Stromal cell of bone marrow (primary cell): ENCODE measurements around the gene TNRC6C.

ENCODE experiments used
- DNase-seq: peaks from one replicate; pipeline ENCODE4 v3.0.0-alpha.2; 2012; ENCODE audit warnings: low read depth

Gene TNRC6C

DNA sequence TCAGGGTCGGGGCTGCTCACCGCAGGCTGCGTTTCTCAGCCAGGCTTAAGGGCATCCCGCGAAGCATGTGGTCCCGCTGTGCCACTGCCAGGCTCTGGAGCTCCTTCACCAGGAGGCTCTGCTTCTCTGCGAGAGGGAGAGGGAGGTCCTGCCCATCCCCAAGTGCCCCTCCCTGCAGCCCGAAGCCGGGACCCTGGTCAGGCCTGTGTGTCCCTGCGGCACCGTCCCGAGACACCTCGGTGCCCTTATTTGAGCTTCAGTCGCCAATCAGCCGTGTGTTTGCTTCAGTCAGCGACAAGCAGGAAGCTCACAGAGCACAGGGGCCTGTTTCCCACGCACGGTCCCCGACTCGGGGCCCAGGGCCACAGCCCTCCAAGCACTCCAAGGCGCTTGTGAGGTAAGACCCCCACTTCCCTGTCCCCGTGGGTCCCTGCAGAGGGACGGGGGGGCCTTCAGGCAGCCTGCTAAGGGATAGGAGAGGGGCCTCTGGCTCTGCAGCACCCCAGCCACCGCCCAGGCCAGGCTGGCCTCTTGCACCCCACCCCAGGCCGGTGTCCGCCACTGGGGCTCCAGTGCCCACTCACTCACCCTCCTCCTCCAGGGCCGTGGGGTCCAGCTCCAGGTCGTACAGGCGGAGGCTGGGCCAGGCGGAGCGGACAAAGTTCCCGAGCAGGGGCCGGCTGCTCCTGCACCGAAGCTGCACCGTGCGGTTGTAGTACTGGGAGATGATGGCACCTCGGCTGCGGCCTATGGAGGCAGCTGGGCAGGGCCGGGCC lies 166.8 kb downstream of the TNRC6C start:
- no peak for DNase-seq

DNA sequence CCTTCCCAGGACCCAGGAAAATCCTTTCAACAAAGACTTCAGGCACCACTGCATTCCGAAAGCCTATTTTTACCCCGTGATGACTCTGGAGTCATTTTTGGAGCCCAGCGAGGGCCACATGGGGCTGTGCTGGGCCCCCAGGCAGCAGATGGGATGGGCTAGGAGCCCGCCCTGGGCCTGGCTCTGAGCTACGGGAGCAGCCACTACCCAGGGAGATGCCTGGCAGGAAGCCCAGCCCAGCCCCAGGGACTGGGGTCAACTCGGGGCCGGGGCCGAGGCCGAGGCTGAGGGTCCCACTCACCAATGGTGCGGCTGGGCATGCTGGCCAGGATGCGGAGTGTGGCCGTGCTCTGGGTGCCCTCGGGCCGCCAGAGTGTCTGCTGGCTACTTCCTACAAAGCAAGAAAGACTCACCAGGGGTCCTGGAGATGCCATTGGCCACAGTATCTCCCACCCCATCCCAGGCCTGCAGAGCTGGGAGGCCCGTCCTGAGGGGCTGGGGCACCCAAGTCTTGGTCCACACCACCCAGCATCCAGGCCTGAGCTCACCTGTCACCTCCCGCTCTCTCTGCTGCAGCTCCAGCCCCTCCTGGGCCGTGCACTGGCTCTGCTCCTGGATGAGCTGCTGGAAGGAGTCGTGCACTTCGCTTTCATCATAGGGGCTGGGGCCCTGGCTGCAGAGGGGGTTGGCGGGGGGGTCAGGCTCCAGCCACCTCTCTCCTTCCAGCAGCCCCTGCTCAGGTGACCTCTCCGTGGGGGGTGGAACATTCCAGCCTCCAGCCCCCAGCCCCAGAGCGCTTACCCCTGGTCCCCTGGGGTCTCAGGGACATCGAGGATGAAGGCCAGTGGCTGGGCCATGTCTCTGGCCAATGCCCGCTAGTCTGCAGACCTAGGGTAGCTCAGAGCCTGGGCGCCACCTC lies 167.7 kb downstream of the TNRC6C start:
- no peak for DNase-seq

DNA sequence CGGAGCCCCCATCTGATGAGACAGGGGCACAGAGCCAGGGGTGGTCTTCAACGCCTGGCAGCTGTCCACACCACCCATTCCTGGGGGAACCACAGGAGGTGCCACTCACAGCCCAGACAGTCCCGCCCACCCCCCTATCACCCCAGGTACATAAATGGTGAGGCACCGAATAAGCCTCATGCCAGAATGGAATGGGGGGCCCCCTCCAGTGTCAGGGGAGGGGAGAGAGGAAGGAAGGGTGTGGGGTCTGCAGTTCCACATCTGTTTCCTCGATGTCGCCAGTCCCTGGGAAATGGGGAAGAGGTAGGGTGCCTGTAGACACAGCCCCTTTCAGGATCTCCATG lies 168.4 kb downstream of the TNRC6C start:
- no peak for DNase-seq

DNA sequence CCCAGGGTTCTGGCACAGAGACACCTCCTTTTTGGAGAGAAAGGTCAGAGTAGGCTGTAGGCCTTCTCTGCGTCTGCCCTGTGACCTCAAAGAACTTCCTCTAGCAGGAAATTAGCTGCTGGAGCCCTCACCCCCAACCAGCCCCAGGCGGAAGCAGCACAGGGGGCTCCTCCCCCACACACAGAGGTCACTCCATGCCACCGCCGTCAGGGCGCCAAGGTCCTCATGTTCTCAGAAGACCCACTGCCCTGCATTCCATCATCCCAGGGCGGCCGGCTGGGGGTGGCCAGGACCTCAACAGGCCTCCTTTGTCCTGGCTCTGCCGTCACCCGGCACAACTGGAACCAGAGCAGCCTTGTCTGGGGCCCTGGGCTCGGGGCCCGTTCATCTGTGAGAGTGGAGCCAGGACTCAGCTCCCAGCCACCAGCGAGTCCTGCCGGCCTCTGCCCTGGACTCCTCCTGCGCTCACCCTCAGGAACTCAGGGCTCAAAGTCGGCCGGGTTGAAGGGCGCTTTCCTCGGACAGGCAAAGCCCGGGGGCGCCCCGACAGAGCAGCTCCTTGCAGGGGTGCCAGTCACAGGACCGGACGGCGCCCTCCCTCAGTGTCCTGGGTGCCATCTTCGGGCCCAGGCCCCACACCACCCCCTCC lies 168.9 kb downstream of the TNRC6C start:
- DNase-seq, result no peak

DNA sequence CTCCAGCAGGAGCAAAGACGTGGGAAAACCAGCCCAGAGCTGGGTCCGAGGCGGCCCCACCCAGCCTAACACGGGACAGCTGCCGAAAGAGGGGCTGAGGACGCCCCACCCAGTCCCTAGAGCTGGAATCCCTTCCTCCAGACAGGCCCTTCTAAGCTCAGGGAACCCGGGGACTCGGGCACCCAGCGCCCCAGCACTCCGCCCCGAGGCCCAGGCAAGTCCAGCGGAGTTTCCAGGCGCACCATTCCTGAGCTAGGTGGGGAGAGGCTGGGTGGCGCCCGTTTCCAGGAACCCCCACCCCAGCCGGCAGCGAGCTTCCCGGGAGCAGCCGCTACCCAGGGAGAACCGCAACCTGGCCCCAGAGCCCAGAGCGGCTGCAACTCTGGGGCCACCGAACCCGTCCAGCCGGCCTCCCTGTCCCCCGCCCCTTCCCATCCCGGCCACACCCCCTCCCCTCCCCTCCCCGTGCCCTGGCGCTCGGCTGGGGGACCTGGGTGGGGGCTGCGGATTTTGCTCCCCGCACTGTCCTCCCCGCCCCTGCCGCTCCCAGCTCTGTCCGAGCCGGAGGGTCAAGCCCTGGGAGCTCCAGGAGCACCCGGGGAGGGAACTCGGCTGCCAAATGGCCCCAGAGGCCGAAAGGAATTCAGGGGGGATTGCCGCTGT lies 169.5 kb downstream of the TNRC6C start:
- DNase-seq, result no peak

DNA sequence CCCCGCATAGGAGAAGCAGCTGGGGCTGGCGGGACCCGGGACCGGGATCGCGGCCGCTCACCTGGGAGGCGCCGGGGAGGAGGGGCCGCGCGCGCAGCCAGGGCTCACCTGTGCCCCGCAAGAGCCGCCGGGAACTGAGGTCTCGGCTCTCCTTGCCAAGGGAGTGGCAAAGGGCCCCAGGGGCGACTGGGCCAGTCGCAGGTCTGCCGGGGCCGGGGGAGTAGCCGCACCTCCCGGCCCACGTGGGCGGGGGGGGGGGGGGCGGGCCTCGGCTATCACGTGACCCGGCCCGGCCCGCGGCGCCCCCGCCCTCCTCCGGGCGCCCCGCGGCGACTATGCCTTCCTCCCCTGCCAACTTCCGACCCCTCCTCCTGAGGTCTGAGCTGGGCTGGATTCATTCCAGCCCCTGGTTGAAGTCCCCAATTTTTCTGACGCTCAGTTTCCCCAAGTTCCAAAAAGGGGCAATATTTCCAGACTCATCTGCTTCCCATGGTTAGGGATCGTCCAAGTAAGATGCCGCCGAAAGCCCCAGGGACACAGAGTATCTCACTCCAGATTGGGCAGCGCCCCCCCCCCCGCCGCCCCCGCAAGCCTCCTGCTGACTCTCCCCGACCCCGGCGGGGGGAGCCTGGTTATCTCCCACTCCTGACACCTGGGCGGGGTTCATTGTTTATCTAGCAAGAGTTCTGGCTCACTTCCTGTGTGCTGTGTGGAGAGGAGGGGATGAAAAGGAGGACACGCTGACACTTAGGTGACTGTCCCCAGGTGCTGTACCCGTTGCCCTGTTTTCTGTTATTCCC lies 170.2 kb downstream of the TNRC6C start, which contains the start of gene TMC6:
Gene TMC6, minus strand, starts transcription at position 205 of the 800 bp plus-strand sequence. CDS start 1,923 bp downstream, outside the sequence.
- DNase-seq, result no peak

DNA sequence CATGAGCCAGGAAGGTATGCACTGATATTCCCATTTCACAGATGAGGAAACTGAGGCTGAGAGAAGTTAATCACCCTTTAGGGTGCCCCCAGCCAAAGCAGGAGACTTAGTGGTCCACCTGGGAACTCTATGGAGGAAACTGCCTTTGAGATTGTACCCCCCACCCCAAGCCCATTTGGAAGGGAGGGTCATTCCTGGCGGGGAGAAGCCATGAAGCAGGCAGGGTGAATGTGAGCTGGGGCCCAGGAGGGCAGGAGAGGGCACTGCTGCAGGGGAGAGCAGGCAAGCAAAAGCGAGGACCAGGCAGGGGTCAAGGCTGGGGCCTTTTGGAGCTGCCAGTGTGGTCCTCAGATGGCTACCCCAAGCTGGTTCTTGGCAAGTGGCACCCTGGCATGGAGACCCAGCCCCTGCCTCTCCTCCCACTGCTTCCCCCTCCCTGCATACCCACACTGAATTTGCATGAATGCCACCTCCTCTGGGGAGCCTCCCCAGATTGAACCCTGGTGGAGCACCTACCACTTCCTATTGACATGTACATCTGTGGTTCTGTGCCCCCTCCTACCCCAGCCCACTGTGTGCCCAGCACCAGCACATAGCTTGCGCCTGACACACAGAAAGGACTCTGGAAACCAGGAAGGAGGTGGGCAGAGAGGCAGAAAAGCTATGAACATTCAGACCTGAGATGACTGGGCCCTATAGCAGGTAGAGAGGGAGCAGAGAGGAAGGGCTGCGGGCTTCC lies 171.0 kb downstream of the TNRC6C start:
- DNase-seq, result no peak

DNA sequence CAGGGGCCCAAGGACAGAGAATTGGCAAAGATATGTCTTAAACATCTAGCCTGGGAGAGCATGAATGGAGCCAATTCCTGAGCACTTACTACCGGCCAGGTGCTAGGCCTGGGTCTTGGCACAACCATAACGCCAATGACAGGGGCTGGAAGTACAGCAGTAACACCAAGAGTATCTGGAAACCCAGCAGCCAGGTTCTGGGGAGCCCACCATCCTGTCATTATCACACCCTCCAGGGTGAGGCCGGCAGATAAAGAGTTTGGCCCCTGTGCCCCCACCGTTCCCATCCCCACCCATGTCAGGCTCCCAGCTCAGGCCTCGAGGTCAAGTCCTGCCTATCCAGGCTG lies 171.6 kb downstream of the TNRC6C start:
- DNase-seq, result no peak

DNA sequence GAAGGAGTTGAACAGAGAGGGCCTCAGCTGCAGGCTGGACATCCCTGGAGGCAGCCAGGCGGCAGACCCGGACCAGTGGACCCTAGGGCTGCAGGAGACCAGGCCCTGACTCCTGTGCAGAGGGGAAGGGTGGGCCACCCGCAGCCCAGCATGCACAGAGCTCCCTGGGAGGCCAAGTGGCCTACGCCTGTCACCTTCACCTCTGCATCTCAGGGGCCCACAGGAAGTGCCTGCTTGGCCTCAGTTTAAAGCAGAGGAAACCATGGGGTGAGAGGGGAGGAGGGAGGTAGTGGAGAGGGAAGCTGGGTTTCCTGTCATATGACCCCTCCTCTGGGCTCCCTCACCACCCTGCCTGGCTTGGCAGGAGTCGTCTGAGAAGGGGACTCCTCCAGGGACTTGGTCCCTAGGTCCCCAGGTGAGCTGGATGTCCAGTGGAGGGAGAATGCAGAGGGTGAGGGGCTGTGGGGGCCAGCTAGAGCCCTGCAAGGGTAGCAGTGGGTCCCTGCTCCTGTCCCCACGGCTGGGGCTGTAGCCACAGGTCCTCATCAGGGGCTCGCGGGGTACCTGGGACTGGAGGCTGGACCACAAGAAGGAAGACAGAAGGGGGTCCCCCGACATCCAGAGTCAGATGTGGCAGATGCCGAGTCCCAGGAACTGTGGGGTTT lies 172.1 kb downstream of the TNRC6C start, which contains the start of gene TMC8:
Gene TMC8, plus strand, starts transcription at position 335 of the 665 bp plus-strand sequence. CDS start 818 bp downstream, outside the sequence.
- DNase-seq, result no peak

DNA sequence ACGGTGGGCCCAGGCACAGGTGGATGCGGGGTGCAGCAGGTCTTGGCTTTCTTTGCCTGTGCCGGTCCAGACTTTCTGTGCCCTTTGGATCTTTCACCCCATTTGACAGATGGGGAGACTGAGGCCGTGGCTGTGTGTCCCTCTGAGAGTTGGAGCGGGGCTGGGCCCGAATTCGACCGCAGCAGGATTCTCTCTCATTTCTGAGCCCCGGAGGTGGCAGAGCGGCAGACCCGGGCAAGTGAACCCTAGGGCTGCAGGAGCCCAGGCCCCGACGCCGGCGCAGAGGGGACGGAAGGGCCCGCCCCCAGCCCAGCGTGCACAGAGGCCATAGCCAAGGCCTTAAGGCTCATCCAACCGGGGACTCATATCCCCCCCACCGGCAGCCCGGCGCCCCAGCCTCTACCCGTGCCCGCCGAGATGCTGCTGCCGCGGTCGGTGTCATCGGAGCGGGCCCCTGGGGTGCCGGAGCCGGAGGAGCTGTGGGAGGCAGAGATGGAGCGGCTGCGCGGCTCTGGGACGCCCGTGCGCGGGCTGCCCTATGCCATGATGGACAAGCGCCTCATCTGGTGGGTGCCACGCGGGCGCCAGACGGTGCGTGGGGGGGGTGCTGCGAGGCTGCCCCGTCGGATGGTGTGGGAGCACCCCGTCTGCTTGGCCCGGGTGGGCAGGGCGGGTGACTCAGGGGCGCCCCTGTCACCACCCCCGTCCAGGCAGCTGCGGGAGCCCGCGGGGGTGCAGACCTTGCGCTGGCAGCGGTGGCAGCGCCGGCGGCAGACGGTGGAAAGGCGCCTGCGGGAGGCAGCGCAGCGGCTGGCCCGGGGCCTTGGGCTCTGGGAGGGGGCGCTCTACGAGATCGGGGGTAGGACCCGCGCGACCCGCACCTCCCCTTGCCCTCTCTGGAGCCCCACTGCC lies 172.9 kb downstream of the TNRC6C start:
- DNase-seq, result no peak

DNA sequence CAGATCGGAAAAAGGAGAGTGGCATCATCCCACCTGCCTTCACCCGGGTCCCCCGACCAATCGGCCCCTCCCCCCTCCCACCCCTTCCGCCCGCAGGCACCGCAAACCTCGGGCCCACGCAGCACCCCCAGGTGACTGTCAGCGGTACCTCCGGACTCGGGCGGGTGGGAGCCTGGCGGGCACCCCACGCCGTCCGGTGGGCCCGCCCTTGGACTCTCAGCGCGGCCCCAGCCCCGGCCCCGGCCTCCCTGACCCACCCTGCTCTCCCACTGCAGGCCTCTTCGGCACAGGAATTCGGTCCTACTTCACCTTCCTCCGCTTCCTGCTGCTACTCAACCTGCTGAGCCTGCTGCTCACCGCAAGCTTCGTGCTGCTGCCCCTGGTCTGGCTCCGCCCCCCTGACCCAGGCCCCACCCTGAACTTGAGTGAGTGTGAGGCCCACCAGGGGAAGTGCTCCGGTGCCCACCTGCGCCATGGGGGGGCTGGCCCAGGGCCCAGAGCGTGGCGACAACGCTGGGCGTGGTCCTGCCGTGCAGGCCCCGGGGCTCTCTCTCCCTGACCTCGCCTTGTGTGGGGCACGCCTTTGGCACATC lies 173.7 kb downstream of the TNRC6C start:
- no peak for DNase-seq

DNA sequence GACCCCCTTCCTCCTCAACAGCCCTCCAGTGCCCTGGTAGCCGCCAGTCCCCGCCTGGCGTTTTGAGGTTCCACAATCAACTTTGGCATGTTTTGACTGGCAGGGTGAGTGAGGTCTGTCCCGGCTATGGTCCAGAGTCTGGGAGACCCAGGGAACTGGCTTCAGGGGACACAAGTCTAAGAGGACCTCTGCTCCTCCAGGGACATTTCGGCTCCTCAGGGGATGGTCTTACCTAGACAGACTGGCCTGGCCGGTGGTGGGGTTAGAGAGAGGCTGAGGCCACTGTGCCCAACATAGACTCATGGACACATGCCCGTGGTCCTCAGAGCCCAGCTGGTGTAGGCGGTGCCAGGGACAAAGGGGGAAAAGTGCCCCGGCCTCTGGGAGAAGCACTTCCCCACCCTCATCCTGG lies 174.3 kb downstream of the TNRC6C start:
- DNase-seq, result no peak

DNA sequence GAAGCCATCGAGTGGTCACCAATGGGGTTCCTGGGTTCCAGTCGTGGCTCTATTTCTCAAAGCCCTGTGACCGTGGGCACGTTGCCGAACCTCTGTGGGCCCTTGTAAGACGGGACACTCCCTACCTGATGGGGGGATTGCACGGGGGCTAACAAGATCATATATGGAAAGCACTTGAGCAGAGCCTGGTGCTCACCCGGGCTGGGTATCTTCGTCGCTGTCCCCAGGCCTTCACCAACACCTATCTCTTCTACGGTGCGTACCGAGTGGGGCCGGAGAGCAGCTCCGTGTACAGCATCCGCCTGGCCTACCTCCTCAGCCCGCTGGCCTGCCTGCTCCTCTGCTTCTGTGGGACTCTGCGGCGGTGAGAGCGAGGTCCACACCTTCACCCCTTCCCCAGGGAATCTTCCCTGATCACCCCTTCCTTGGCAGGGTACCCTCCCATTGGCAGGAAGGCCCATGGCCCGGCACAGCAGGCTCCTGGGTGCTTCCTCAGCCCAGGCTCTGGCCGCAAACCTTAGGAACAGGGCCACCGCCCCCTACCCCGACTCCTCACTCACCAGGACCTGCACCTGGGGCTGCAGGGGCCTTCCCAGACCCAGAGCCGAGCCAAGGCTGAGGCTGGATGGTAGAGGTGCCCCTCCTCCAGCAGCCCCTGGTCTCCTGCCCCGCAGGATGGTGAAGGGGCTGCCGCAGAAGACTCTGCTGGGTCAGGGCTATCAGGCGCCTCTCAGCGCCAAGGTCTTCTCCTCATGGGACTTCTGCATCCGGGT lies 174.9 kb downstream of the TNRC6C start:
- DNase-seq, result no peak

DNA sequence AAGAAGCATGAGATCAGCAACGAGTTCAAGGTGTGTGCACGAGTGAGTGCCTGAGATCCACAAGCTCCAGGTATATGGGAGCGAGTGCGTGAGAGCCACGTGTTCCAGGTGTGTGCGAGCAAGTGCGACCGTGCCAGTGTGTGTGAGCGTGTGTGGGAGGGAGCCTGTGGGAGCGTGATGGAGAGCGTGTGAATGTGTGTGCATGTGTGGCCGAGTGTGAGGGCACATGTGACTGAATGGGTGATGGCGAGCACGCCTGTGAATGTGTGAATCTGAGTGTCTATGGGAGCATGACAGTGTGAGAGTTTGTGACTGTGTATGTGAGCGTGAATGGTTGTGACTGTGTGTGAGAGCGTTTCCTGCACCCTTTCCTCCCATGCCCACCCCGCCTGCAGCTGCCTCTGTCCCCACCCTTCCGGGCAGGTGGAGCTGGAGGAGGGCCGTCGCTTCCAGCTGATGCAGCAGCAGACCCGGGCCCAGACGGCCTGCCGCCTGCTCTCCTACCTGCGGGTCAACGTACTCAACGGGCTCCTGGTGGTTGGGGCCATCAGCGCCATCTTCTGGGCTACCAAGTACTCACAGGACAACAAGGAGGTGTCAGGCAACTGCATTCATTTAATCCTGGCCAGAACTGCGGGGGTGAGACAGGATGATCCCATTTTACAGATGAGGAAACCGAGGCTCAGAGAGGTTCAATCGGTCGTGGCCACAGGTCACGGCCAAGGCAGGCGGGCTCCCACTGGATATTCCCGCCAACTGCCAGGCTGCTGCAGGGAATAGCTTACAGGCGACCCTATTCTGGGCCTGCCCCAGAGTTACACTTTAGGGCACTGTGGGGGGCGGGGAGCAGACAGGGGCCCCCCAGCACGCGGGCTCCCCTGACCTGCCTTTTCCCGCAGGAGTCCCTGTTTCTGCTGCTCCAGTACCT lies 175.7 kb downstream of the TNRC6C start:
- no peak for DNase-seq

DNA sequence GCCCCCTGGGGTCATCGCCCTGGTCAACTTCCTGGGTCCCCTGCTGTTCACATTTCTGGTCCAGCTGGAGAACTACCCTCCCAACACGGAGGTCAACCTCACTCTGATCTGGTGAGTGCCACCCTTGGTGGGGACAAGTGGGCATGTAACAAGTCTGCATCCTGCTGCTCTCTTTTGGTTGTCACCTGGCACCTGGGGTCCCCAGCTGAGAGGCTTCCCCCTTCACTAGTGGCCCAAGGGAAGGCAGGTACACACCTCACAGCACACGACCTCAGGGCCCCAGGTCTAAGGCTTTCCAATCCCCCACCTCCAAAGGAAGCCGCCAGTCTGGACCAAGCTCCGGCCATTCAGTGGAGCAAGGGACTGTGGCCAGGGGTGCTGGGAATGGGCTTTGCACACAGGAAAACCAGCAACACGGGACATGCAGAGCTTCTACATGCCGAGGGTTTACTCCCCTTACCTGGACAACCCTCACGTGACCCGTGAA lies 176.4 kb downstream of the TNRC6C start:
- no peak for DNase-seq

DNA sequence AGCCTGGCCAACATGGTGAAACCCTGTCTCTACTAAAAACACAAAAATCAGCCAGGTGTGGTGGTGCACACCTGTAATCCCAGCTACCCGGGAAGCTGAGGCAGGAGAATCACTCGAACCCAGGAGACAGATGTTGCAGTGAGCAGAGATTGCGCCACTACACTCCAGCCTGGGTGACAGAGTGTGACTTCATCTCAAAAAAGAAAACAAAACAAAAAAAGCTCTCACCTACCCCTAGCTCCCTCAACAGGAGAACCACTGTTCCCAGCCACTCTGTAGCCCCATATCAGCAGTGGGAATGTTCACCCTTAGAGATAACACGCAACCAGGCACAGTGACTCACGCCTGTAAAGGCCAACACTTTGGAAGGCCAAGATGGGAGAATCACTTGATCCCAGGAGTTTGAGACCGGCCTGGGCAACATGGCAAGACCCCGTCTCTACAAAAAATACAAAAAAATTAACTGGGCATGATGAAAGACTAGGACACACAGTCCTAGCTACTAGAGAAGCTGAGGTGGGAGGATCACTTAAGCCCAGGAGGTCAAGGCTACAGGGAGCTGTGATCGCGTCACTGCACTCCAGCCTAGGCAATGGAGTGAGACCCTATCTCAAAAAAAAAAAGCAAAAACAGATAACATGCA lies 177.5 kb downstream of the TNRC6C start:
- DNase-seq, result no peak
